ENCODE measurements around the gene HYAL2.

DNA sequence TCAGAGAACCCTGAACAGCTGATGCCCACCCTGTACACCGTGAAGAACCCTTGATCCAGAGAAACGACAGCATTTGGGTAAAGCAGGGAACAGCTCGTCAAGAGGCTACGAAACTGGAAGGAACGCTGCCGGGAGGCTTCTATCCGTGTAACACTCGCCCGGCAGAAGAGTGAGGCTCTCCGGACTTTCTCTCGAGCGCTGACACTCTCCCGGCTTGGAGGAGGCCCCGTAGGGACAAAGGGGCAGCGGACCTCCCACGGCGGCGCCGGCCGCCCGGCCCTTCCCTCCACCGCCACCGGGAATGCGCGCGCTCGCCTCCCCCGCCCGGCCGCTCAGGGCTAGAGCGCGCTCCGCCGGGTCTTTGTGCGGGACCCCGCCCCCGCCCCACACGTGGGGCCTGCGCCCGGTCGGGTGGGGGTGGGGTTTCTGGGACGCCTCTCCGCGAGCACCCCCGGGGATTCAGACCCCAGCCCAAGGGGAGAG is 1.7 kb downstream of the HYAL2 start:
- TF ChIP-seq, protein P1, sequence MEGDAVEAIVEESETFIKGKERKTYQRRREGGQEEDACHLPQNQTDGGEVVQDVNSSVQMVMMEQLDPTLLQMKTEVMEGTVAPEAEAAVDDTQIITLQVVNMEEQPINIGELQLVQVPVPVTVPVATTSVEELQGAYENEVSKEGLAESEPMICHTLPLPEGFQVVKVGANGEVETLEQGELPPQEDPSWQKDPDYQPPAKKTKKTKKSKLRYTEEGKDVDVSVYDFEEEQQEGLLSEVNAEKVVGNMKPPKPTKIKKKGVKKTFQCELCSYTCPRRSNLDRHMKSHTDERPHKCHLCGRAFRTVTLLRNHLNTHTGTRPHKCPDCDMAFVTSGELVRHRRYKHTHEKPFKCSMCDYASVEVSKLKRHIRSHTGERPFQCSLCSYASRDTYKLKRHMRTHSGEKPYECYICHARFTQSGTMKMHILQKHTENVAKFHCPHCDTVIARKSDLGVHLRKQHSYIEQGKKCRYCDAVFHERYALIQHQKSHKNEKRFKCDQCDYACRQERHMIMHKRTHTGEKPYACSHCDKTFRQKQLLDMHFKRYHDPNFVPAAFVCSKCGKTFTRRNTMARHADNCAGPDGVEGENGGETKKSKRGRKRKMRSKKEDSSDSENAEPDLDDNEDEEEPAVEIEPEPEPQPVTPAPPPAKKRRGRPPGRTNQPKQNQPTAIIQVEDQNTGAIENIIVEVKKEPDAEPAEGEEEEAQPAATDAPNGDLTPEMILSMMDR (IDR thresholded peaks at IDR 0.05), result no peak
- TF ChIP-seq POLR2A (IDR thresholded peaks at IDR 0.05; ENCODE audit: low read depth), result no peak
